HG02938 (cell line): ENCODE data around the gene SRXN1.
"Not testable (repeated sequence)": the region's sequence is repeated elsewhere in the genome, so short reads cannot be mapped to it uniquely, and the experiment has no call there.

ENCODE experiments used
- ATAC-seq: cut with Tn5 transposase; IDR thresholded peaks from one replicate; pipeline ENCODE4 v1.9.1; 2021; ENCODE audit warnings: mild to moderate bottlenecking, moderate library complexity; ENCODE audit not compliant: unreplicated experiment

The SRXN1 gene

GRCh38 chr20:655726-656624, 3.0 kb upstream of the SRXN1 start:
- no peak for ATAC-seq

- ATAC-seq: no peak
These were observed 1.4 kb upstream of the SRXN1 start for GRCh38 chr20:654417-654750.

DNA sequence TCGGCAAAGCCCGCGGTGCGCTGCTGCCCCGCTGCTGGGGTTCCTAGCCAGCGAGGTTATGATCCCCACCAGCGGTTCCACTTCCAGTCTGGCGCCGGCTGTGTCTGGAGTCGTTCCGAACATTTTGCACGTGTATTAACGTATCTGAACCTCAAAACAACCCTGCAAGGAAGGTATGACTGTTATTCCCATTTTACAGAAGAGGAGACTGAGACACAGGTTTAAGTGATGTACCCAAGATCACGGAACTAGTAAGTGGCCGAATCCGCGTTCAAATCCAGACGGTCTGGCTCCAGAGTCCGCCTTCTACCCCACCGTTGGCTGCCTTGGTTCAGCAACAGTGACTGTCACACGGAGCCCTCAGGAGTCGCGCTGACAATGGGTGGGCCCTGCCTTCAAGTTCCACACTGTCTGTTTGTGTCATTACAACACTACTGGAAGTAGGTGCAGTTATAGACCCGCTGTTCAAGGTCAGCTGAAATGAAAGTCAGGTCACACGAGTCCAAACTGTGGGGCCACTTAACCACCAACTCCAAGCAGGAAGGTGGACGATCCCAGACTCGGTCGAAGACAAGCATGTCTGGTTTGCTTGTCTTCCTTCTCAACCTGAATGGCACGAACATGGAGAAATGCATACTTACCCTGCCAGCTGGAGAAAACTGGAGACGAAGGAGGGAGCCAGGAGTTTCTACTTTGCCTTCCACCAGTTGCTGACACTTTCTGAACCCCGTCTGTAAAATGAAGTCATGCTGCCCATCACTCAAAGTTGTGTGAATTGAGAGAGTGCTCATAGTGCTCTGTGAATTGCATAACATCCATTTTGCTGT, 803 bp upstream of the SRXN1 start:
- no peak for ATAC-seq

DNA sequence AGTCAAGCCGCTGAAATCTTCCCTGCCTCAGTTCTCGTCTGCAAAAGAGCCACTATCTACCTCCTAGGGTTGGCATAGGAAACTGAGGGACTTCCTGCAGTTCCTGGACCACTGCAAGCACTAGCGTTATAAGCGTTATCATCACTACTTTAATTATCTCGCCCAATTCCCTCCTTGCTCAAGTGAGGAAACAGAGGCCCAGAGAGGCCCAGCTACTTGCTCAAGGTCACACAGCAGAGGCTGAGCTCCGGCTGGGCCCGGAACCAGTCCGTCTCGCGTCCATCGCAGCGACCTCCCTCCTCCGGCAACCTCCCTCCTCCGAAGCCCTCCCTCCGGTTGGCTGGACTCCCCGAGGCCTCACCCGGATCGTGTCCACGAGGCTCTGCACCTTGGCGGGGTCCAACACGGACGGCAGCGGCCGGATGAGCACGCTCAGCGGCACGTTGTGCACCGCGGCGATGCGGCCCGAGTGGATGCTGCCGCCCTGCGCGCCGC, 338 bp downstream of the SRXN1 start:
- ATAC-seq: no peak

GRCh38 chr20:651713-652614, 1.0 kb downstream of the SRXN1 start:
- no peak for ATAC-seq

- no peak for ATAC-seq
These were observed 2.0 kb downstream of the SRXN1 start for GRCh38 chr20:650954-651353.

DNA sequence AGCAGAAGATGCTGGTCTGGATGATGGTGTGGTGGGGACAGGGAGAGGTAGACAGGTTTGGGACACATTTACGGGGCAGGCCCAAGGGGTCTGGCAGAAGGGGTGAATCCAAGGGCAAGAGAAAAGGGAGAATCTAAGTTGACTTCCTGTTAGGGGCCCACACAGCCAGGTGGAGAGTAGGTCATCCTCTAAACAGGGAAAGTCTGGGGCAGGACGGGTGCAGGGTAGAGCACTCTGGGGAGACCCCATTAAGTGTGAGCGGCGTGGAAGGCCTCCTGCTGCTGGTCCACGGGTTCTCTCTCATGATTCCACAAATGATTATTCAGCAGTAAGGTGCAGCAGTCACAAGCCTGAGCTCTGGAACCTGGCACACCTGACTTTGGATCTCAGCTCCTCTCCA, 2.7 kb downstream of the SRXN1 start:
- ATAC-seq: no peak

DNA sequence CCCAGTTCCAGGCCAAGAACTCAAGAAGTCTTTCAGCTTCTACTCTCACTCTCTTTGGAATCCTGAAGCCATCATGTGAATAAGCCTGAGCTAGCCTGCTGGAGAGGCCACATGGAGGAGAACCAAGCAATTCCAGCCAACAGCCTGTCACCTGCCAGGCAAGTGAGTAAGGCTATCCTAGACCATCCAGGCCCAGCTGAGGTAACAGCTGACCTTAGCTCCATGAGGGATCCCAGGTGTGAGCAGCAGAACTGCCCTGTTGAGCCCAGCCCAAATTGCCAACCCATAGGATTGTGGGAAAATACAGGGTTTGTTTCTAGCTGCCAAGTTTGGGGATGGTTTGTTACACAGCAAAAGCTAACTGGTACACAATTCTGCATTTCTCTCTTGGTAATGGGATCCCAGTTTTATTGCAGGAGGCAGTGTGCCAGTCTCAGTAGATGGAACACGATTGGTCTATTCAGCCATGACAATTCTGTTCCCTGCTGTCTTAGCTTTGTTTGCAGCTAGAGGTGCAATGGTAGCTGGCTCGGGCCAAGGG, 5.5 kb downstream of the SRXN1 start:
- no peak for ATAC-seq

DNA sequence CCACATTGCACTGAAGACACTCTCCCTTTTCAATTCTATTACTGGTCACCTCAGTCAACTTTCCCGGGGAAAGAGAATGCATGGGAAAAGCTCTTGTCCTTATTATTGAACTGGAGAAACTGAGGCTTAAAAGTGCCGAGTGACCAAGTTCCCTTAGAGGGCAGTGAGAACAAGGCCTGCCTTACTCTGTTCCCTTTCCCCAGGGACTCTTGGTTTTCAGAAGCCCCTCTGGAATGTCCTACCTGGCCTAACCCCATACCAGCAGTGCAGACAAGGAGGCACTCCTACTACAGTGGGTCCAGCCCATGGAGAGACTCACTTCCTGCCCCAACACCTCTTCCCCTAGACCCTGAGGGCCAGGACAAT, 6.1 kb downstream of the SRXN1 start:
- no peak for ATAC-seq

GRCh38 chr20:646107-646867, 6.7 kb downstream of the SRXN1 start:
- ATAC-seq: no peak

DNA sequence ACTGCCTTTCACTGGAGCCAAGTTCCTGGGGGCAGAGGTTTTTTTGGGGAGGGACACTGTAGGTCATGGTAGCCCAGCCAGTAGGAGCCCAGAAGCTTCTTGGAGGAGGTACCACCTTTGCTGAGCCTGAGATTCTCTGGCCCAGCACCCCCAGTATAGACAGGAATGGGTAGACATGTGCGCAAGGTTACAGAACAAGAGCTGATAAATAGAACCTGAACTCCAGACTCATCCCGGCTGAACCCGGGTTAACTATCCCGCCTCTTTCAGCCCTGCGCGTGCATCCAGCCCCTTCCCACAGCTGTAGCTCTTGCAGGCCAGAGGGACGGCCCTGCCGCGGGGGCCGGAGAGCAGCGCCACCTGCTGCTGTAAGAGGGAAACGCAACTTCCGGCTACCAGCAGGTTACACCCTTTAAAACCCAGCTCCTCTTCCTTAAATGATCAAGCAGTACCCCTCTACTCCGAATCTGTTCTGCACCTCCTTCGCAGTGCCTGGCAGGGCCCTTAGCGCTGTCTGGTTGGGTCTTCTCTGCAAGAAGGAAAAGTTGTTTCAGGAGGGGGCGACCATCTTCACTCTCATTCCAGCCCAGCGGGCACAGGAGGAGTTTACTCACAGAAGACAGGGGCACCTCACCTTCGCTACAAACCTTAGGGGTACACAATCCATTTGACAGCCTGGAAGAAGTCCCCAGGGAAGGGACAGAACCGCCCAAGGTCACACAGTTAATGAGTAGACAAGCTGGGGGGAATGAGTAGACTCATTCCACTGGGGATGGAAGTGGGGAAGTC, 7.5 kb downstream of the SRXN1 start:
- ATAC-seq: peak; percentile 56

- no peak for ATAC-seq
These were observed 8.2 kb downstream of the SRXN1 start for GRCh38 chr20:644692-645317.

GRCh38 chr20:642398-643174, 10.4 kb downstream of the SRXN1 start:
- no peak for ATAC-seq

- not testable (repeated sequence) for ATAC-seq
These were observed 11.0 kb downstream of the SRXN1 start for GRCh38 chr20:642013-642397.

GRCh38 chr20:641516-641875, 11.5 kb downstream of the SRXN1 start:
- ATAC-seq: no peak

DNA sequence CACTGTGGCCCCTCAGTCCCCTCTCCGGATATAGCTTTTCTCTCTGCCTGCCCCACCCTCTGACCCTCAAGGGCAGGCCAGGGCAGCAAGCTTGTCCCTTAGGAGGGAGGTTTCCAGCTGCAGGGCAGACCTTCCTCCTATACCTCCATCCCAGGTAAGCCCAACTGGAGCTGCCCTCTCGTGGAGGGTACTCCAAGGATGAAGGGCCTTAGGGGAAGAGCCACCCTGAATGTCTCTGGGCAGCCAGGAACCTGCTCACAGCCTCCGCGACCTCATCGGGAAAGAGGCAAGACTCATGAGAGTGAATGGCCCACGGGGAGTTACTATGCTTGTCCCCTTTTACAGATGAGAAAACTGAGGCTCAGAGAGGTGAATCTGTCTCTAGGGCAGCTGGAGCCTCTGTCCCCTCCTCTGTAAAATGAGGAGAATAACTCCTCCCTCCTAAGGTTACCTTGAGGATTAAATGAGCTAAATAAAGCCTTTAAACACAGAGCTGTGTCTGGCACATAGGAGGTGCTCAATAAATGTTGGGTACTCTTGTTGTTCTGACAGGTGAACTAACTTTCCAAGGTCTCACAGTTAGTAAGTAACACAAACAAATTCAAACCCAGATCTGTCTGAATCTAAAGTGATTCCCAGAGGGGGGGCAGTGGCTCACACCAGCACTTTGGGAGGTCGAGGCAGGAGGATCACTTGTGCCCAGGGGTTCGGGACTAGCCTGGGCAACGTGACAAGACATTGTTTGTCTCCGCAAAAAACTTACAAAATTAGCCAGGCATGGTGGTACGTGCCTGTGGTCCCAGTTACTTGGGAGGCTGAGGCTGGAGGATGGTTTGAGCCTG, 12.1 kb downstream of the SRXN1 start:
- no peak for ATAC-seq

DNA sequence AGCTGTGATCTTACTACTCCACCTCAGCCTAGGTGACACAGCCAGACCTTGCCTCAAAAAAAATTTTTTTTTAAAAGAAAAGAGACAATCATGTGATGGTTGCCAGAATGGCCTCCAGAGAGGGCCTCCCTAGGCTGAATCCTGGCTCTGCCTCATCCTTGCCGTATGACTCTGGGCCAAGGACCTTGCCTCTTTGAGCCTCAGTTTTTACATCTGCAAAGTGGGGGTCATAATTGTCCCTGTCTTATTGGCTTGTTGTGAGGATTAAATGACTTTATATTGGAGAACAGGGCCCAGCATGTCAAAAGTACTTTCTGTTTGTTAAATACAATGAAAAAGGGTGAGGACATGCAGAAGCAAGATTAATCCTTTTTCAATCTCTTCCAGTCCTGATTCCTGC, 14.4 kb downstream of the SRXN1 start:
- ATAC-seq: no peak
